ENCODE data around the gene EVI5.
"Not testable (repeated sequence)": the region's sequence is repeated elsewhere in the genome, so short reads cannot be mapped to it uniquely, and the experiment has no call there.

Gene EVI5

DNA sequence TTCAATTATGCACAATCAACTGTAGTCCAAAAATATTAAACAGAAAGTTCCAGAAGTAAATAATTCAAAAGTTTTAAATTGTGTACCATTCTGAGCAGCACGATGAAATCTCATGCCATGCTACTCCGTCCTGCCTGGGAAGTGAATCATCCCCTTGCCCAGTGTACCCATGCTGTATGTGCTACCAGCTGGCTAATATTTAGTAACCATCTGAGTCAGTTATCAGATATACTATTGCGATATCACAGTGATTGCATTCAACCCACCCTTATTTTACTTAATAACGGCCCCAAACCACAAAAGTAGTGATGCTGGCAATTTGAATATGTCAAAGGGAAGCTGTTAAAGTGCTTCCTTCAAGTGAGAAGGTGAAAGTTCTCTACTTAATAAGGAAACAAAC is 56.2 kb downstream of the EVI5 start:
- no peak for DNase-seq (ENCODE audit: low spot score in 2 of 2)
- no peaks in the 10 kb centered on the region for H3K9me3 Mint-ChIP-seq
- H3K27ac Mint-ChIP-seq (ENCODE audit: low read depth), result no peak overlapping the region
- H3K4me3 Mint-ChIP-seq, result no peak overlapping the region
- H3K36me3 Mint-ChIP-seq (ENCODE audit: insufficient read depth), result no peaks in the 10 kb centered on the region
- peaks cover 26% of the 10 kb centered on the region for H3K27me3 Mint-ChIP-seq
- no peak for ATAC-seq (replicated peaks; ENCODE audit: extremely low read depth, poor library complexity, severe bottlenecking)
- no peaks in the 10 kb centered on the region for H3K4me1 Mint-ChIP-seq

DNA sequence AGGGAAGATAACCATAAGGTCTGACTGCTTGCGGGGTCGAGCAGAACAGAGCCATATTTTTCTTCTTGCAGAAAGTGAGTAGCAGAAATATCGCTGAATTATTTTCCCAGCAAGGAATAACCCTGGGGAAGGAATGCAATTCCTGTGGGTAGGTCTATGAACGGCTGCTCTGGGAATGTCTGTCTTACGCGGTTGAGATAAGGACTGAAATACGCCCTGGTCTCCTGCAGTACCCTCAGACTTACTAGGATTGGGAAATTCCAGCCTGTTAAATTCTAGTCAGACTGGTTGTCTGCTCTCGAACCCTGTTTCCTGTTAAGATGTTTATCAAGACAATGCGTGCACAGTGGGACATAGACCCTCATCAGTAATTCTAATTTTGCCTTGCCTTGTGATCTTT is 61.2 kb downstream of the EVI5 start:
- not testable (repeated sequence) for H3K4me3 Mint-ChIP-seq; ATAC-seq (replicated peaks; ENCODE audit: extremely low read depth, poor library complexity, severe bottlenecking); H3K4me1 Mint-ChIP-seq; H3K27ac Mint-ChIP-seq (ENCODE audit: low read depth); DNase-seq (ENCODE audit: low spot score in 2 of 2); H3K36me3 Mint-ChIP-seq (ENCODE audit: insufficient read depth); H3K9me3 Mint-ChIP-seq
- H3K27me3 Mint-ChIP-seq, result peaks cover 52% of the 10 kb centered on the region

DNA sequence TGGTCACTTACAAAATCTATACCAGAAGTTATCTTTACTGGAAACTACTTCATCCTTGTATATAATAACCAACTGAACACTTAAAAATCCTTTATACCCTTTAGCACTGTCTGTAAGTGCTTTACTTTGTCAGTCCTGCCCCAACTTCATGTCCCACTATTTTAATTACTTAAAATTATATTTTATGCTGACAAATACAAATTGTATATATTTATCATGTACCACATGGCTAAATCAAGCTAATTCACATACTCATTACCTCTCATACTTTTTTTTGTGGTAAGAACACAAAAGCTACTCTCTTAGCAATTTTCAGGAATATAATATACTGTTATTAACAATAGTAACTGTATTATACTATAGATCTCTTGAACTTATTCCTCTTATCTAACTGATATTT is 63.0 kb downstream of the EVI5 start:
- no peak overlapping the region for H3K27ac Mint-ChIP-seq (ENCODE audit: low read depth)
- DNase-seq (ENCODE audit: low spot score in 2 of 2) (no peak), ATAC-seq (replicated peaks; ENCODE audit: extremely low read depth, poor library complexity, severe bottlenecking) (no peak)
- no peaks in the 10 kb centered on the region for H3K4me1 Mint-ChIP-seq
- peaks cover 70% of the 10 kb centered on the region for H3K27me3 Mint-ChIP-seq
- H3K36me3 Mint-ChIP-seq (ENCODE audit: insufficient read depth), result no peaks in the 10 kb centered on the region
- H3K4me3 Mint-ChIP-seq, result no peak overlapping the region
- no peaks in the 10 kb centered on the region for H3K9me3 Mint-ChIP-seq

DNA sequence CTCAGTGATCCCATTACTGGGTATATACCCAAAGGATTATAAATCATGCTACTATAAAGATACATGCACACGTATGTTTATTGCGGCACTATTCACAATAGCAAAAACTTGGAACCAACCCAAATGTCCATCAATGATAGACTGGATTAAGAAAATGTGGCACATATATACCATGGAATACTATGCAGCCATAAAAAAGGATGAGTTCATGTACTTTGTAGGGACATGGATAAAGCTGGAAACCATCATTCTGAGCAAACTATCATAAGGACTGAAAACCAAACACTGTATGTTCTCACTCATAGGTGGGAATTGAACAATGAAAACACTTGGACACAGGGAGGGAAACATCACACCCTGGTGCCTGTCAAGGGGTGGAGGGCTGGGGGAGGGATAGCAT is 63.8 kb downstream of the EVI5 start:
- H3K4me1 Mint-ChIP-seq; DNase-seq (ENCODE audit: low spot score in 2 of 2); H3K27ac Mint-ChIP-seq (ENCODE audit: low read depth); ATAC-seq (replicated peaks; ENCODE audit: extremely low read depth, poor library complexity, severe bottlenecking); H3K4me3 Mint-ChIP-seq; H3K36me3 Mint-ChIP-seq (ENCODE audit: insufficient read depth); H3K9me3 Mint-ChIP-seq: not testable (repeated sequence)
- H3K27me3 Mint-ChIP-seq, result peaks cover 77% of the 10 kb centered on the region

DNA sequence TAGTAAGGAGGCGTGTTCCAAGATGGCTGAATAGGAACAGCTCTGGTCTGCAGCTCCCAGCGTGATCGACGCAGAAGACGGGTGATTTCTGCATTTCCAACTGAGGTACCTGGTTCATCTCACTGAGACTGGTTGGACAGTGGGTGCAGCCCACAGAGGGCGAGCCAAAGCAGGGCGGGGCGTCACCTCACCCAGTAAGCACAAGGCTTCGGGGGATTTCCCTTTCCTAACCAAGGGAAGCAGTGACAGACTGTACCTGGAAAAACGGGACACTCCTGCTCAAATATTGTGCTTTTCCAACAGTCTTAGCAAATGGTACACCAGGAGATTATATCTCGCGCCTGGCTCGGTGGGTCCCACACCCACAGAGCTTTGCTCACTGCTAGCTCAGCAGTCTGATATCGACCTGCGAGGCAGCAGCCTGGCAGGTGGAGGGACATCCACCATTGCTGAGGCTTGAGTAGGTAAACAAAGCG is 69.4 kb downstream of the EVI5 start:
- H3K36me3 Mint-ChIP-seq (ENCODE audit: insufficient read depth); H3K27ac Mint-ChIP-seq (ENCODE audit: low read depth); H3K4me1 Mint-ChIP-seq; H3K4me3 Mint-ChIP-seq; H3K9me3 Mint-ChIP-seq; DNase-seq (ENCODE audit: low spot score in 2 of 2); ATAC-seq (replicated peaks; ENCODE audit: extremely low read depth, poor library complexity, severe bottlenecking): not testable (repeated sequence)
- H3K27me3 Mint-ChIP-seq, result peaks cover 56% of the 10 kb centered on the region

GRCh38 chr1:92713939-92714338 is 71.0 kb downstream of the EVI5 start:
- DNase-seq (ENCODE audit: low spot score in 2 of 2), result no peak
- Mint-ChIP-seq H3K36me3 (ENCODE audit: insufficient read depth) (peaks cover 2% of the 10 kb centered on the region), H3K4me3 (no peak overlapping the region), H3K4me1 (no peaks in the 10 kb centered on the region), H3K9me3 (no peaks in the 10 kb centered on the region), H3K27ac (ENCODE audit: low read depth) (no peak overlapping the region), H3K27me3 (peaks cover 40% of the 10 kb centered on the region)
- no peak for ATAC-seq (replicated peaks; ENCODE audit: extremely low read depth, poor library complexity, severe bottlenecking)

DNA sequence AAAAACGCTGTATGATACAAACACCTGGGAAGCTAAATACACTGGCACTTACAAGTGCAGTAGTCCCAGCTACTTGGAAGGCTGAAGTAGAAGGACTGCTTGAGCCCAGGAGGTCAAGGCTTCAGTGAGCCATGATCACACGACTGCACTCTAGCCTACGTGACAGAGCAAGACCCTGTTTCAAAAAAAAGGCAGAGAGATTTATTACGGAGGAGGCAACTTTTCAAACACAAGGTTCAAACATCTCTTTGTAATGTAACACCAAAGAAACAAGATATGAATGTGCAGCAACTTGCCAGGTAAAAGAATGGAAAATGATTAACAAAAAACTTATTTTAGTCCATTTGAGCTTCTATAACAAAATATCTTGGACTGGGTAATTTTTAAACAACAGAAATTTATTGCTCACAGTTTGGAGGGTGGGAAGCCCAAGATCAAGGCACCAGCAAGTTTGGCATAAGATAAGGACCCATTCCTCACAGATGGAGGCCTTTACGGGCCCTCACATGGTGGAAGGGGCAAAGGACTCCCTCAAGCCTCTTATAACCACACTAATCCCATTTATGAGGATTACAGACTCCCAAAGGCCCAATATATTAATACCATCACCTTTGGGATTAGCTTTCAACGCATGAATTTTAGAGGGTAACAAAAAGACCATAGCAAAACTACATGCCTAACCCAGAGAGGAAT is 73.3 kb downstream of the EVI5 start:
- DNase-seq (ENCODE audit: low spot score in 2 of 2) (no peak), ATAC-seq (replicated peaks; ENCODE audit: extremely low read depth, poor library complexity, severe bottlenecking) (no peak)
- H3K4me3 Mint-ChIP-seq, result no peak overlapping the region
- no peaks in the 10 kb centered on the region for H3K9me3 Mint-ChIP-seq
- no peak overlapping the region for H3K27ac Mint-ChIP-seq (ENCODE audit: low read depth)
- H3K4me1 Mint-ChIP-seq, result no peaks in the 10 kb centered on the region
- peaks cover 33% of the 10 kb centered on the region for H3K27me3 Mint-ChIP-seq
- peaks cover 2% of the 10 kb centered on the region for H3K36me3 Mint-ChIP-seq (ENCODE audit: insufficient read depth)

GRCh38 chr1:92709738-92710137 is 75.2 kb downstream of the EVI5 start:
- DNase-seq (ENCODE audit: low spot score in 2 of 2) (no peak), ATAC-seq (replicated peaks; ENCODE audit: extremely low read depth, poor library complexity, severe bottlenecking) (no peak)
- no peak overlapping the region for H3K4me3 Mint-ChIP-seq
- no peaks in the 10 kb centered on the region for H3K9me3 Mint-ChIP-seq
- no peak overlapping the region for H3K27ac Mint-ChIP-seq (ENCODE audit: low read depth)
- H3K4me1 Mint-ChIP-seq, result no peaks in the 10 kb centered on the region
- H3K36me3 Mint-ChIP-seq (ENCODE audit: insufficient read depth), result peaks cover 2% of the 10 kb centered on the region
- peaks cover 16% of the 10 kb centered on the region for H3K27me3 Mint-ChIP-seq

- no peak overlapping the region for H3K4me3 Mint-ChIP-seq
- DNase-seq (ENCODE audit: low spot score in 2 of 2) (no peak), ATAC-seq (replicated peaks; ENCODE audit: extremely low read depth, poor library complexity, severe bottlenecking) (no peak)
- no peak overlapping the region for H3K27ac Mint-ChIP-seq (ENCODE audit: low read depth)
- no peaks in the 10 kb centered on the region for H3K9me3 Mint-ChIP-seq
- H3K27me3 Mint-ChIP-seq, result peaks cover 16% of the 10 kb centered on the region
- H3K4me1 Mint-ChIP-seq, result no peaks in the 10 kb centered on the region
- H3K36me3 Mint-ChIP-seq (ENCODE audit: insufficient read depth), result peaks cover 2% of the 10 kb centered on the region
Observed at GRCh38 chr1:92708368-92708950, 76.4 kb downstream of the EVI5 start.

DNA sequence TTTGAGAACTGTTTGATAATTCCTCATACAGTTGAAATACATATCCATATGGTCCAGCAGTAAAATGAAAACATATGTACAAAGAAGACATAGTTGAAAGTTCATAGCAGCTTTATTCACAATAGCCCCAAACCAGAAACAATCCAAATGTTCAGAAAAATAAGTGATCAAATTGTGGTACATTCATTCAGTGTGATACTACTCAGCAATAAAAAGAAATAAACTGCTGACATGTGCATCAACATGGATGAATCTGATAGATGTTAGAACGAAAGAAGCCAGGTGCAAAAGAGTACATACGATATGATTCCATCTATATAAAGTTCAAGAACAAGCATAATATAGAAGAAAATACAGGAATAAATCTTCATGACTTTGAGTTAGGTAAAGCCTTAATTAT is 77.2 kb downstream of the EVI5 start:
- H3K36me3 Mint-ChIP-seq (ENCODE audit: insufficient read depth), result peaks cover 2% of the 10 kb centered on the region

DNA sequence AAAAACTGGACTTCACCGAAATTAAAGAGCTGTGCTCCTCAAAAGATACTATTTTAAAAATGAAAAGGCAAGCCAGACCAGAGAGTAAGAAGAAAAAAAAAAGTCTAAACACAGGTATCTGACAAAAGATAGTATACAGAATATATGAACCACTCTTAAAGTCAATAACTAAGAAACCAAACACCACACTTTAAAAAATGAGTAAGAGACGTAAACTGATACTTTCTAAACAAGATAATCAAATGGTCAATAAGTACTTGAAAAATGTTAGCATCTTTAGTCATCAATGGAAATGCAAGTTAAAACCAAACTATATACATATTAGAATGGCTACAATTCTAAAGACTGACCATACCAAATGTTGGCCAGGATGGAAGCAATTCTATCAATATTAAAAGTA is 77.6 kb downstream of the EVI5 start:
- H3K4me1 Mint-ChIP-seq, result no peaks in the 10 kb centered on the region
- ATAC-seq (replicated peaks; ENCODE audit: extremely low read depth, poor library complexity, severe bottlenecking) (no peak), DNase-seq (ENCODE audit: low spot score in 2 of 2) (no peak)
- H3K4me3 Mint-ChIP-seq, result no peak overlapping the region
- H3K36me3 Mint-ChIP-seq (ENCODE audit: insufficient read depth), result peaks cover 2% of the 10 kb centered on the region
- H3K27me3 Mint-ChIP-seq, result peaks cover 16% of the 10 kb centered on the region
- no peak overlapping the region for H3K27ac Mint-ChIP-seq (ENCODE audit: low read depth)
- no peaks in the 10 kb centered on the region for H3K9me3 Mint-ChIP-seq

More for the DNA sequence above, 77.2 kb downstream of the EVI5 start:
- no peaks in the 10 kb centered on the region for H3K9me3 Mint-ChIP-seq
- H3K27me3 Mint-ChIP-seq, result peaks cover 16% of the 10 kb centered on the region
- no peak overlapping the region for H3K4me3 Mint-ChIP-seq
- H3K4me1 Mint-ChIP-seq, result no peaks in the 10 kb centered on the region
- no peak for ATAC-seq (replicated peaks; ENCODE audit: extremely low read depth, poor library complexity, severe bottlenecking)
- no peak overlapping the region for H3K27ac Mint-ChIP-seq (ENCODE audit: low read depth)
- DNase-seq (ENCODE audit: low spot score in 2 of 2), result no peak

DNA sequence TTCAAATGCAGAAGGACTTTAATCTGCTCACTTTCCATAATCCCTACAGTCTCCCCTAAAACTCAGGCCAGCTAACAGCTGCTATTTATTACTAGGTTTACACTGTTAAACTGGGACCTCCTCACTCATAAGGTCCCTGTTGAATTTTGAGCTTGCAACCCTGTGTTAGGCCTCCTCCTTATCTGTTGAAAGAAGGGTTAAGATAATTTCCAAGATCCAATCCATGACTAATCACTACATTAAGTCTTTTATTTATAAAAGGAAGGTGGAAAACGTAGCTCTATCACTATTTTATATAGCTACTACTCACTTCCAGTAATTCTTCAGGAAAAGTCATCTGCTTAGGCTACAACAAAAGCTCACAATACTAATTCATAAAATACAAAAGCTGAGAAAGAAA is 79.5 kb downstream of the EVI5 start:
- Mint-ChIP-seq H3K4me3 (no peak overlapping the region), H3K4me1 (no peaks in the 10 kb centered on the region), H3K27me3 (peaks cover 16% of the 10 kb centered on the region), H3K9me3 (no peaks in the 10 kb centered on the region), H3K36me3 (ENCODE audit: insufficient read depth) (no peaks in the 10 kb centered on the region), H3K27ac (ENCODE audit: low read depth) (no peak overlapping the region)
- ATAC-seq (replicated peaks; ENCODE audit: extremely low read depth, poor library complexity, severe bottlenecking), result no peak
- no peak for DNase-seq (ENCODE audit: low spot score in 2 of 2)

- no peak for DNase-seq (ENCODE audit: low spot score in 2 of 2)
- Mint-ChIP-seq H3K27me3 (no peaks in the 10 kb centered on the region), H3K4me3 (no peak overlapping the region), H3K4me1 (no peaks in the 10 kb centered on the region), H3K36me3 (ENCODE audit: insufficient read depth) (no peaks in the 10 kb centered on the region), H3K27ac (ENCODE audit: low read depth) (no peak overlapping the region), H3K9me3 (no peaks in the 10 kb centered on the region)
- ATAC-seq (replicated peaks; ENCODE audit: extremely low read depth, poor library complexity, severe bottlenecking), result no peak
Observed at GRCh38 chr1:92701147-92701546, 83.8 kb downstream of the EVI5 start.
